CD4-positive, CD25-positive, alpha-beta regulatory T cell (primary cell): ENCODE measurements around the gene PGRMC1. TPM values are rescaled to one million over a fixed set of nuclear protein-coding genes. Genes with fewer than 3 reads are reported as not detected.
"Not testable (repeated sequence)": the region's sequence is repeated elsewhere in the genome, so short reads cannot be mapped to it uniquely, and the experiment has no call there.

Experiments
- ATAC-seq, 2 donors: fragments of 150-1000 bp; cut with Tn5 transposase; one replicate each; pipeline ENCODE4 v1.10.0; 2021; ENCODE audit warnings: low read depth in 2 of 2, moderate number of reproducible peaks in 2 of 2, moderate library complexity in 1 of 2
- DNase-seq, 3 donors: peaks; one replicate each; pipeline versions ENCODE4 v3.0.0 to v3.0.0-alpha.2; 2012 to 2022; ENCODE audit warnings: mixed read lengths in 1 of 3
- H3K27ac ChIP-seq: one replicate; pipeline ENCODE4 v1.7.0; 2013; ENCODE audit warnings: mild to moderate bottlenecking, low read length; ENCODE audit not compliant: insufficient read depth, poor library complexity, severe bottlenecking
- H3K27me3 ChIP-seq: one replicate; pipeline ENCODE4 v1.7.0; 2013; ENCODE audit warnings: low read length; ENCODE audit not compliant: control insufficient read depth, insufficient read depth
- H3K36me3 ChIP-seq: one replicate; pipeline ENCODE4 v1.7.0; 2013; ENCODE audit warnings: mild to moderate bottlenecking, low read length, moderate library complexity; ENCODE audit not compliant: control insufficient read depth, insufficient read depth
- H3K4me1 ChIP-seq: 2 replicates; pipeline ENCODE4 v1.7.0; 2013; ENCODE audit warnings: mild to moderate bottlenecking, low read length; ENCODE audit not compliant: insufficient read depth, control insufficient read depth, poor library complexity, severe bottlenecking
- H3K4me3 ChIP-seq: one replicate; pipeline ENCODE4 v1.7.0; 2013; ENCODE audit warnings: low read depth, mild to moderate bottlenecking, low read length, moderate library complexity
- H3K9me3 ChIP-seq, 2 experiments: 1 replicate in 1 of 2; 2 replicates in 1 of 2; pipeline ENCODE4 v1.7.0; 2013; ENCODE audit warnings: low read length in 2 of 2, mild to moderate bottlenecking in 1 of 2, moderate library complexity in 1 of 2; ENCODE audit not compliant: control insufficient read depth in 2 of 2
- H3K27ac Mint-ChIP-seq, 3 donors: one replicate each; pipeline ENCODE4 v1.8.0; 2020 to 2022; ENCODE audit warnings: mild to moderate bottlenecking in 3 of 3, mixed read lengths in 3 of 3, moderate library complexity in 2 of 3
- H3K27me3 Mint-ChIP-seq: one replicate; pipeline ENCODE4 v1.8.0; 2022; ENCODE audit warnings: mild to moderate bottlenecking, mixed read lengths
- H3K36me3 Mint-ChIP-seq: one replicate; pipeline ENCODE4 v1.8.0; 2020; ENCODE audit warnings: mixed read lengths
- H3K4me1 Mint-ChIP-seq, 4 donors: one replicate each; pipeline ENCODE4 v1.8.0; 2020 to 2022; ENCODE audit warnings: mixed read lengths in 4 of 4, mild to moderate bottlenecking in 1 of 4
- H3K4me3 Mint-ChIP-seq, 4 donors: one replicate each; pipeline ENCODE4 v1.8.0; 2020 to 2022; ENCODE audit warnings: mild to moderate bottlenecking in 4 of 4, mixed read lengths in 4 of 4, moderate library complexity in 3 of 4
- H3K9me3 Mint-ChIP-seq, 7 donors: one replicate each; pipeline ENCODE4 v1.8.0; 2020 to 2022; ENCODE audit warnings: mixed read lengths in 7 of 7, mild to moderate bottlenecking in 3 of 7, moderate library complexity in 2 of 7
- polyA plus RNA-seq, 4 donors: library from polyadenylated mRNA; unstranded; fragments of 300-500 nt; fragmentation: Illumina TruSeq; gene quantifications; one replicate each; pipeline ENCODE4 v1.2.3, GENCODE V29; 2021
- total RNA-seq: library from RNA; stranded (reverse); gene quantifications from one replicate; pipeline ENCODE4 v1.2.3, GENCODE V29; 2022

The PGRMC1 gene
- total and polyA plus RNA-seq, 5 donors from 2014 or later: 17.9 to 26.3 (median 21.7) TPM

DNA sequence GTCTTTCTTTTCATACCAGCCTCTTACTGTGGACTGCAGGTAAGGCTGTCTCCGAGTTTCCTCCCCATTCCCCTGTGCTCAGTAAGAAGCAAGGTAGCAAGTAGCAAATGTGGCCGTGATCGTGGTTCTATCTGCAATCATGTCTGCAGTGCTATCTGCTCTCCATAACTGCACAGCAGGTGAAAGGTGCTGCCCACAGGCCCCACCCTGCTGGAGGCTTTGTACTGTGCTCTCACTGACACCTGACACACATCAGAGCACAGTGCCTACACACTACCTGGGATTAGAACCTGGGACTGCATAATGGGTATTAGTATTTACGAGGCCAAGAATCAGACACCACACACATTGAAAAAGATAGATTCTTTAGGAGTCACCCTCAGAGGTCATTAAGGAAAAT lies 15.3 kb downstream of the PGRMC1 start:
- DNase-seq (no peak), ATAC-seq (no peak)
- Histone ChIP-seq H3K4me3 (no peak overlapping the region), H3K4me1 (no peaks in the 10 kb centered on the region), H3K36me3 (no peaks in the 10 kb centered on the region), H3K9me3 (no peaks in the 10 kb centered on the region), H3K27ac (no peak overlapping the region), H3K27me3 (no peaks in the 10 kb centered on the region)
- Mint-ChIP-seq H3K4me1 (no peaks in the 10 kb centered on the region), H3K27ac (no peak overlapping the region), H3K4me3 (no peak overlapping the region), H3K9me3 (peaks cover 0 to 1% (median 0%) of the 10 kb centered on the region in 7 donors), H3K27me3 (peaks cover 8% of the 10 kb centered on the region), H3K36me3 (peaks cover 4% of the 10 kb centered on the region)

GRCh38 chrX:119252716-119253115 lies 16.6 kb downstream of the PGRMC1 start:
- ATAC-seq (no peak), DNase-seq (no peak)
- Mint-ChIP-seq H3K4me1 (no peaks in the 10 kb centered on the region), H3K36me3 (peaks cover 4% of the 10 kb centered on the region), H3K4me3 (no peak overlapping the region), H3K27ac (no peak overlapping the region), H3K27me3 (peaks cover 16% of the 10 kb centered on the region), H3K9me3 (peaks cover 0 to 1% (median 0%) of the 10 kb centered on the region in 7 donors)
- Histone ChIP-seq H3K27ac (no peak overlapping the region), H3K4me3 (no peak overlapping the region), H3K4me1 (no peaks in the 10 kb centered on the region), H3K9me3 (no peaks in the 10 kb centered on the region), H3K27me3 (no peaks in the 10 kb centered on the region), H3K36me3 (no peaks in the 10 kb centered on the region)

DNA sequence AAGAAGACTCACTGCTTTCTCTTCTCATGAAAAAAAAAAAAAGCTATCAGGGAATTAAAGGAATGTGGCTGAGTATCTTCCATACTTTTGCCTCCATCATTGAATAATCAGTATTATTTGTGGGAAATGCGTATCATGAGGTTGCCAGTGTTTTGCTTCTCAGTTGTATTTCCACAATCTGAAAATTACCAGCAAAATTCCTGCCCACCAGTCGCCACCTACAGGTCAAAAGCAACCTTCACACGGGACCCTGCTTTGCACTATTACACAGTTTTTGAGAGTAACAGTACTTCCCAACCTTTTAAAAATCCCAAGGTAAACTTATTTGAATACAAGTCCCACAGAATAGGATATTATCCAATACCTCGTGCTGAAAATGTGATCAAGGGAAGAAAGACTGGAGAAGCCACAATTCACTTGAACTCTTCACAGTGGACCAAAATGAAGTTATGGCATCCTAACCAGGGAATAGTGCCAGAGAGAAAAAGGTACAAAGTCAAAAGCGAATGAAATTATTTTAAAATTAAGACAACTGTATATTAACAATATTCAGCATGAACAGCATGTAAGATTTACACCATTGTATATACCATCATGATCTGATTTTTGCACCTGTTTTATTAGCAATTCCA lies 30.4 kb downstream of the PGRMC1 start:
- Histone ChIP-seq H3K27ac (no peak overlapping the region), H3K4me3 (no peak overlapping the region), H3K27me3 (no peaks in the 10 kb centered on the region), H3K9me3 (no peaks in the 10 kb centered on the region), H3K36me3 (no peaks in the 10 kb centered on the region), H3K4me1 (no peaks in the 10 kb centered on the region)
- DNase-seq (peak in 2 of 3 donors; percentile 8 to 18), ATAC-seq (no peak)
- Mint-ChIP-seq H3K27me3 (peaks cover 26% of the 10 kb centered on the region), H3K4me3 (no peak overlapping the region), H3K27ac (no peak overlapping the region), H3K9me3 (peaks cover 0 to 3% (median 0%) of the 10 kb centered on the region in 7 donors), H3K36me3 (no peaks in the 10 kb centered on the region), H3K4me1 (no peaks in the 10 kb centered on the region)

DNA sequence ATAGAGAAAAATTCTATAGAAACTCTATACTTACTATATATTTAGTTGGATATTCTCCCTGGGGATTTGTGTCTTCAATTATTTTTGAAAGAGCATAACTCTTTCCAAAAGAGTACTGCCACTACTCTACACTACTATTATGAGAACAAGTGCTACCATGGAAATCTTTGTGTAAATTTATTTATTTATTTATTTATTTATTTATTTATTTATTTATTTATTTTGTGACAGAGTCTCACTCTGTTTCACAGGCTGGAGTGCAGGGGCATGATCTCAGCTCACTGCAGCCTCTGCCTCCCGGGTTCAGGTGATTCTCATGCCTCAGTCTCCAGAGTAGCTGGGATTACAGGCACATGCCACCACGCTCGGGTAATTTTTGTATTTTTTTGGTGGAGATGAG lies 31.0 kb downstream of the PGRMC1 start:
- not testable (repeated sequence) for H3K36me3 ChIP-seq

GRCh38 chrX:119272882-119273419 lies 36.9 kb downstream of the PGRMC1 start:
- H3K27me3 ChIP-seq: peaks cover 2% of the 10 kb centered on the region
- peaks cover 0 to 3% (median 0%) of the 10 kb centered on the region in 7 donors for H3K9me3 Mint-ChIP-seq
- peaks cover 7% of the 10 kb centered on the region for H3K4me1 ChIP-seq
- H3K9me3 ChIP-seq: no peaks in the 10 kb centered on the region
- no peak overlapping the region for H3K27ac ChIP-seq
- no peak overlapping the region for H3K4me3 ChIP-seq
- ATAC-seq (no peak), DNase-seq (no peak)
- no peak overlapping the region for H3K27ac Mint-ChIP-seq
- H3K4me3 Mint-ChIP-seq: peak overlapping the region in 2 of 4 donors; percentile 66 to 83
- no peaks in the 10 kb centered on the region for H3K36me3 ChIP-seq
- peaks cover 20% of the 10 kb centered on the region for H3K27me3 Mint-ChIP-seq
- peaks cover 0 to 5% (median 0%) of the 10 kb centered on the region in 4 donors for H3K4me1 Mint-ChIP-seq
- H3K36me3 Mint-ChIP-seq: no peaks in the 10 kb centered on the region

More for the DNA sequence above, 31.0 kb downstream of the PGRMC1 start:
- H3K9me3 Mint-ChIP-seq, H3K9me3 ChIP-seq, H3K4me1 Mint-ChIP-seq, H3K36me3 Mint-ChIP-seq, H3K27ac Mint-ChIP-seq, DNase-seq, H3K27me3 ChIP-seq, H3K4me3 ChIP-seq, H3K4me1 ChIP-seq, H3K4me3 Mint-ChIP-seq, H3K27ac ChIP-seq, ATAC-seq: not testable (repeated sequence)
- peaks cover 27% of the 10 kb centered on the region for H3K27me3 Mint-ChIP-seq

DNA sequence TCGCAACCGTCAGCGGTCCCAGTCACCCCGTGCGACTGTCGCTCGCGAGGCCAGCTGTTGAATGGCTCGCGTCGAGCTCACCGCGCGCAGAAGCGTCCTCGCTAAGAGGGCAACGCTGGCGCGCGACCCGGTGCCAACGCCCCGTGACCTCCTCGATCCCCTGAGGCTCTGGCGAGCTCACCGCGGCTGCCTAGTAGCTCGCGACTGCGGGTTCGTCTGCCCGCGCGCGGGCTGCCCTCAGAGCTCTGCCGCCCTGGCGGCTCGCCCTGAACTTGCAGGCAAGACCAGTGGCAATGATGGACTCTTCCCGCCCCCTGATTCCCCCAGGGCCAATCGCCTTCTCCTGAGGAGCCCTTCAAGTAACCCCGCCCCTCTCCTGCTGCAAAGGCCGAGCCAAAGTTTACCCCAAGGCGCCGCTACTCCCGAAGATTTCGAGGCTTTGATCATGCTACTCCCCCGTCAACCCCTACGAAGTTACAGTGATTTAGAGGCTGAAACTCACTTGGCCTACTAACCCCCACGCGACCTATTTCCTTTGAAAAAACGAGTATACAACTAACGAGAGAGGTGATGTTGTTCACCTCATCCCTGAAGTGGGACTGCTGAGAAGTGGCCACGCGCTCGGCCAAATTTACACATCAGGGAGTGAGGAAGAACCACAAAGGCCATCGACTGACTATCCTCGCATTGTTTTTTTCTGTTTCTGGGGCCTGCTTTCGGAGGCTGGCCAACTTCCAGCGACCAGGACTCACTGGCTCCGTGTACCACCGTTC lies 37.5 kb downstream of the PGRMC1 start:
- no peak overlapping the region for H3K4me3 ChIP-seq
- no peaks in the 10 kb centered on the region for H3K9me3 ChIP-seq
- DNase-seq (peak; percentile 11 to 75 (median 20)), ATAC-seq (peak; percentile 47 to 55)
- H3K36me3 ChIP-seq: no peaks in the 10 kb centered on the region
- peaks cover 2% of the 10 kb centered on the region for H3K27me3 ChIP-seq
- peaks cover 7% of the 10 kb centered on the region for H3K4me1 ChIP-seq
- no peak overlapping the region for H3K27ac ChIP-seq
- Mint-ChIP-seq H3K36me3 (no peaks in the 10 kb centered on the region), H3K27me3 (peaks cover 15% of the 10 kb centered on the region), H3K9me3 (peaks cover 0 to 1% (median 0%) of the 10 kb centered on the region in 7 donors), H3K4me1 (peaks cover 0 to 5% (median 0%) of the 10 kb centered on the region in 4 donors), H3K27ac (no peak overlapping the region), H3K4me3 (peak overlapping the region in 3 of 4 donors; percentile 51 to 83 (median 66))

DNA sequence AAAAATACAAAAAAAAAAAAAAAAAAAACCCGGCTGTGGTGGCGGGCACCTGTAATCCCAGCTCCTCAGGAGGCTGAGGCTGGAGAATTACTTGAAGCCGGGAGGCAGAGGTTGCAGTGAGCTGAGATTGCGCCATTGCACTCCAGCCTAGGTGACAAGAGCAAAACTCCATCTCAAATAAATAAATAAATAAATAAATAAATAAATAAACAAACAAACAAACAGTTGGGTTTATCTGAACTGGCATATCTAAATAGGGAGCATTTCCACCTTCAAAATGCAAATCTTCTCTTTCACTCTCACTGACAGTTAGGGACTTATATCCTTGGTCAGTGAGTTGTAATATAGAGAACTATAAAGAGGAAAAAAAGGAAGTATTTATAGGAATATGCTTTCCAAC lies 46.3 kb downstream of the PGRMC1 start:
- H3K27ac Mint-ChIP-seq, H3K4me3 Mint-ChIP-seq, ATAC-seq: not testable (repeated sequence)

More for the DNA sequence above, 46.3 kb downstream of the PGRMC1 start:
- peaks cover 25% of the 10 kb centered on the region for H3K27me3 Mint-ChIP-seq
- H3K27me3 ChIP-seq, DNase-seq, H3K9me3 Mint-ChIP-seq, H3K4me1 Mint-ChIP-seq, H3K4me3 ChIP-seq, H3K36me3 ChIP-seq, H3K4me1 ChIP-seq, H3K9me3 ChIP-seq, H3K27ac ChIP-seq, H3K36me3 Mint-ChIP-seq: not testable (repeated sequence)
